DOHH2 (cell line): Measurements from ENCODE around the gene PTPRK.

Source experiments
- H3F3A ChIP-seq: fragments of 200-600 bp; sonication (generic), shearing (Covaris generic); 2 replicates; pipeline ENCODE4 v1.6.0; 2016; ENCODE audit warnings: antibody characterized with exemption, mild to moderate bottlenecking; ENCODE audit not compliant: control insufficient read depth, insufficient read depth
- H3K27ac ChIP-seq: fragments of 200-600 bp; sonication (generic); 2 replicates; pipeline ENCODE4 v1.5.1; 2014; ENCODE audit warnings: low read depth, mild to moderate bottlenecking, low read length, moderate library complexity
- H3K27me3 ChIP-seq: fragments of 200-600 bp; sonication (generic); 2 replicates; pipeline ENCODE4 v1.6.1; 2014; ENCODE audit warnings: mild to moderate bottlenecking, low read length, mixed read lengths; ENCODE audit not compliant: control insufficient read depth
- H3K36me3 ChIP-seq: fragments of 200-600 bp; sonication (generic); 2 replicates; pipeline ENCODE4 v1.6.1; 2014; ENCODE audit warnings: mild to moderate bottlenecking, low read length, moderate library complexity, mixed read lengths; ENCODE audit not compliant: control insufficient read depth
- H3K4me1 ChIP-seq: fragments of 200-600 bp; sonication (generic); 2 replicates; pipeline ENCODE4 v1.6.1; 2014; ENCODE audit warnings: mild to moderate bottlenecking, low read length, mixed read lengths; ENCODE audit not compliant: control insufficient read depth
- H3K4me2 ChIP-seq: fragments of 200-600 bp; sonication (generic); 2 replicates; pipeline ENCODE4 v1.6.0; 2014; ENCODE audit warnings: mild to moderate bottlenecking, low read length, moderate library complexity
- H3K4me3 ChIP-seq: fragments of 200-600 bp; sonication (generic); 2 replicates; pipeline ENCODE4 v1.5.1; 2014; ENCODE audit warnings: mild to moderate bottlenecking, low read length, mixed read lengths
- H3K79me2 ChIP-seq: fragments of 200-600 bp; sonication (generic); 2 replicates; pipeline ENCODE4 v1.6.1; 2014; ENCODE audit warnings: mild to moderate bottlenecking, low read length, mixed read lengths; ENCODE audit not compliant: control insufficient read depth
- H3K9me2 ChIP-seq: fragments of 200-600 bp; sonication (generic); replicated peaks from 2 replicates; pipeline ENCODE4 v1.6.1; 2014; ENCODE audit warnings: mild to moderate bottlenecking, low read length, mixed read lengths; ENCODE audit not compliant: control insufficient read depth
- H3K9me3 ChIP-seq: fragments of 200-600 bp; sonication (generic); 2 replicates; pipeline ENCODE4 v1.6.1; 2014; ENCODE audit warnings: antibody characterized with exemption, low read length, mixed read lengths; ENCODE audit not compliant: control insufficient read depth, insufficient read depth
- H4K20me1 ChIP-seq: fragments of 200-600 bp; sonication (generic); 2 replicates; pipeline ENCODE4 v1.6.0; 2014; ENCODE audit warnings: low read depth, mild to moderate bottlenecking, antibody characterized with exemption, low read length, moderate library complexity; ENCODE audit not compliant: control insufficient read depth, insufficient read depth
- EZH2phosphoT487 ChIP-seq: fragments of 200-600 bp; sonication (generic); IDR thresholded peaks from 2 replicates; pipeline ENCODE4 v1.6.1; 2017; ENCODE audit warnings: borderline replicate concordance, mild to moderate bottlenecking, antibody characterized with exemption, low read length, moderate library complexity, mixed read lengths
- TF ChIP-seq, protein P1 (sequence below): fragments of 200-600 bp; sonication (generic); IDR thresholded peaks from one replicate; pipeline ENCODE4 v1.5.1; 2014; ENCODE audit warnings: antibody characterized with exemption, mild to moderate bottlenecking, low read depth, low read length; ENCODE audit not compliant: poor library complexity, severe bottlenecking

The PTPRK gene

DNA sequence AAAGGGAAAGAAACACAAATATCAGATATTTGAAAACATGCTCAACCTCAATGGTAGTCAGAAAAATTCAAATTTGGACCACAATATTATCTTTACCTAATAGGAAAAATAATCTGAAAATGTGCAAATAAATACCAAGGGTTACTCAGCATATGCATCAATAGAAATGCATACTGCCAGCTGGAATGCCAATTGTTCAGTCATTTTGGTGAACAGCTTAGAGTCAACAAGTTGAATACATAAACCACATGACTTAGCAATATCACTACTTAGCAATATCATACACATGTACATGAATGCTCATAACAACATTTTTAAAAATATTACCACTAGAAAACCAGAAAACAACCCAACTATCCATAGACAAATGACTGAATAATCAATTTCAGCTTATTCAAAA lies 212.7 kb downstream of the PTPRK start:
- H3K4me2 ChIP-seq, result no peak overlapping the region
- no peaks in the 10 kb centered on the region for H3K9me3 ChIP-seq
- no peaks in the 10 kb centered on the region for H3K4me1 ChIP-seq
- H3K4me3 ChIP-seq, result no peak overlapping the region
- TF ChIP-seq, protein P1, sequence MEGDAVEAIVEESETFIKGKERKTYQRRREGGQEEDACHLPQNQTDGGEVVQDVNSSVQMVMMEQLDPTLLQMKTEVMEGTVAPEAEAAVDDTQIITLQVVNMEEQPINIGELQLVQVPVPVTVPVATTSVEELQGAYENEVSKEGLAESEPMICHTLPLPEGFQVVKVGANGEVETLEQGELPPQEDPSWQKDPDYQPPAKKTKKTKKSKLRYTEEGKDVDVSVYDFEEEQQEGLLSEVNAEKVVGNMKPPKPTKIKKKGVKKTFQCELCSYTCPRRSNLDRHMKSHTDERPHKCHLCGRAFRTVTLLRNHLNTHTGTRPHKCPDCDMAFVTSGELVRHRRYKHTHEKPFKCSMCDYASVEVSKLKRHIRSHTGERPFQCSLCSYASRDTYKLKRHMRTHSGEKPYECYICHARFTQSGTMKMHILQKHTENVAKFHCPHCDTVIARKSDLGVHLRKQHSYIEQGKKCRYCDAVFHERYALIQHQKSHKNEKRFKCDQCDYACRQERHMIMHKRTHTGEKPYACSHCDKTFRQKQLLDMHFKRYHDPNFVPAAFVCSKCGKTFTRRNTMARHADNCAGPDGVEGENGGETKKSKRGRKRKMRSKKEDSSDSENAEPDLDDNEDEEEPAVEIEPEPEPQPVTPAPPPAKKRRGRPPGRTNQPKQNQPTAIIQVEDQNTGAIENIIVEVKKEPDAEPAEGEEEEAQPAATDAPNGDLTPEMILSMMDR, result no peak
- no peak for TF ChIP-seq EZH2phosphoT487
- H3F3A ChIP-seq, result no peaks in the 10 kb centered on the region
- no peaks in the 10 kb centered on the region for H3K36me3 ChIP-seq
- H3K27ac ChIP-seq, result no peak overlapping the region
- H3K9me2 ChIP-seq, result no peaks in the 10 kb centered on the region
- H3K27me3 ChIP-seq, result no peaks in the 10 kb centered on the region
- no peaks in the 10 kb centered on the region for H4K20me1 ChIP-seq
- no peaks in the 10 kb centered on the region for H3K79me2 ChIP-seq

DNA sequence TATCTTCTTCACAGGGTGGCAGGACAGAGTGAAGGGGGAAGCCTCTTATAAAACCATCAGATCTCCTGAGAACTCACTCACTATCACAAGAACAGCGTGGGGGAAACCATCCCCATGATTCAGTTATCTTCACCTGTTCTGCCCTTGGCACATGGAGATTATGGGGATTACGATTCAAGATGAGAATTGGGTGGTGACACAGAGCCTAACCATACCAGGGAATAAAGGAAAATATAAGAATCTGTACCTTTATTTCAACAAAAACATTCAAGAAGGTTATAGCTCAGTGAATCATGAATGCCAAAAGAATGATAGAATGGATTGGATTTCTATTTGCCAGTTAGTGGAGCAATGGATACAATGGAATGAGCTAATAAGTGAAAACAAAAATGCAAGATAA lies 214.4 kb downstream of the PTPRK start:
- Histone ChIP-seq H3K36me3 (no peaks in the 10 kb centered on the region), H4K20me1 (no peaks in the 10 kb centered on the region), H3K27me3 (no peaks in the 10 kb centered on the region), H3F3A (no peaks in the 10 kb centered on the region), H3K4me3 (no peak overlapping the region), H3K27ac (no peak overlapping the region), H3K4me2 (no peak overlapping the region), H3K9me2 (no peaks in the 10 kb centered on the region), H3K4me1 (no peaks in the 10 kb centered on the region), H3K79me2 (no peaks in the 10 kb centered on the region), H3K9me3 (no peaks in the 10 kb centered on the region)
- no peak for TF ChIP-seq EZH2phosphoT487
- TF ChIP-seq, protein P1, result no peak

DNA sequence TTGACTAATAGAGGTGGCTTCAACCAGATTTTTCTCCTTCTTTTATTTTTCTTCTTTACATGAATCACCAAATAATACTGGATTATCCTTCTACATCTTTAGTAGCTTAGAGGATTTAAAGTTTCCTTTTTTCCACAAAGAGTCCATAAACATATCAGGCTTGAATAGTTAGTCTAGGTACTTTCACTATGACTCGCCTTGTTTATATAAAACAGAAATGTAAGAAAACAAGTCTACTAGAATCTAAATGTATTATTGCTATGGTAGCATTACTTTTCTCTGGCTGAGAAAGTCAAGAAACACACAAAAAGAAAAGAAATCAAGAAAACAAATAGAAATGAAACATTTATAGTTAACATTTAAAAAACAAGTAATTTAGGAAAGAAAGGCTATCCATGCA lies 215.2 kb downstream of the PTPRK start:
- TF ChIP-seq, protein P1, result no peak
- TF ChIP-seq EZH2phosphoT487, result no peak
- H3K79me2 ChIP-seq, result no peaks in the 10 kb centered on the region

DNA sequence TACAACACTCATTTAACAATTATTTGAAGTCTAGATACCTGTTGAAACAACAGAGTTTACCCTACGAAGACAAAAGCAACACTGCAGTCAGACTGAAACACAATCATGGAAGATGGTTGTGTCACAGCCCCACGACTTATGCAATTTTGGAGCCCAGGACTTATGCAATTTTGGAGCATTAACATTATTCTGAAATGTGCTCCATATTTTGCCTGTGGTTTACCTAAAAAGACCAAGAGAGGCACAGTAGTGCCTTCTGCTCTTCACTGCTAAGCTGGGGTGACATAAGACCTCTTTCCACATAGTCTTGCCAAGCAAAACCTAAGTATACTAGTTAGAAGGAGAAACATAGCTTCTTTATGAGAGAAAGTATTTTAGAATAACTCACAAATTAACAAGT lies 216.5 kb downstream of the PTPRK start:
- Histone ChIP-seq H3K36me3 (no peaks in the 10 kb centered on the region), H3K27ac (no peak overlapping the region), H4K20me1 (no peaks in the 10 kb centered on the region), H3F3A (no peaks in the 10 kb centered on the region), H3K4me2 (no peak overlapping the region), H3K9me3 (no peaks in the 10 kb centered on the region), H3K79me2 (no peaks in the 10 kb centered on the region), H3K4me1 (no peaks in the 10 kb centered on the region), H3K4me3 (no peak overlapping the region), H3K27me3 (no peaks in the 10 kb centered on the region), H3K9me2 (no peaks in the 10 kb centered on the region)
- TF ChIP-seq, protein P1, result no peak
- no peak for TF ChIP-seq EZH2phosphoT487

More for the DNA sequence above, 215.2 kb downstream of the PTPRK start:
- Histone ChIP-seq H4K20me1 (no peaks in the 10 kb centered on the region), H3K27ac (no peak overlapping the region), H3F3A (no peaks in the 10 kb centered on the region), H3K4me1 (no peaks in the 10 kb centered on the region), H3K36me3 (no peaks in the 10 kb centered on the region), H3K9me2 (no peaks in the 10 kb centered on the region), H3K4me3 (no peak overlapping the region), H3K9me3 (no peaks in the 10 kb centered on the region), H3K4me2 (no peak overlapping the region), H3K27me3 (no peaks in the 10 kb centered on the region)
